PC-9 (cell line): ENCODE results near the gene IRS1.

Source experiments
- CTCF ChIP-seq: fragments of 200-600 bp; sonication (generic); conservative IDR thresholded peaks from 2 replicates; pipeline ENCODE4 v1.6.1; 2017; ENCODE audit warnings: mixed run types, antibody characterized with exemption, mild to moderate bottlenecking, moderate library complexity
- EZH2 ChIP-seq: fragments of 200-600 bp; sonication (generic); IDR thresholded peaks from 2 replicates; pipeline ENCODE4 v1.8.0; 2017; ENCODE audit warnings: antibody characterized with exemption, low read depth

GRCh38 chr2:226847511-226847910 lies 47.9 kb upstream of the IRS1 start:
- TF ChIP-seq CTCF (no peak), EZH2 (no peak)
